Pancreas (tissue), 10 donors: ENCODE results near the gene GATAD1. TPM values are rescaled to one million over a fixed set of nuclear protein-coding genes. Genes with fewer than 3 reads are reported as not detected.

Source experiments
- ATAC-seq, 4 donors: fragments of 200-7000 bp; cut with Tn5 transposase; one replicate each; pipeline versions ENCODE4 v1.8.0 to v1.9.1; 2020; ENCODE audit warnings: mild to moderate bottlenecking in 4 of 4, moderate library complexity in 4 of 4
- DNase-seq, 6 donors: peaks; one replicate each; pipeline ENCODE4 v3.0.0-alpha.2; 2020
- FAIRE-seq: peaks from 2 replicates; lab custom pipeline; 2012; peaks lifted over from hg19 to GRCh38; lab: Jason Lieb, UNC
- H3K27ac ChIP-seq, 4 donors: fragments of 200-600 bp; sonication (generic); 1 replicate in 3 of 4; 2 replicates in 1 of 4; pipeline versions ENCODE4 v1.5.0 to v1.8.0; 2020
- H3K27me3 ChIP-seq, 4 donors: fragments of 200-600 bp; one replicate each; pipeline ENCODE4 v1.8.0; 2021
- H3K36me3 ChIP-seq, 3 donors: fragments of 200-600 bp; sonication (generic) in 1 of 3; one replicate each; pipeline versions ENCODE4 v1.5.0 to v1.8.0; 2020 to 2021
- H3K4me1 ChIP-seq, 3 donors: fragments of 200-600 bp; one replicate each; pipeline ENCODE4 v1.8.0; 2021
- H3K4me3 ChIP-seq, 4 donors: fragments of 200-600 bp; sonication (generic) in 2 of 4; one replicate each; pipeline versions ENCODE4 v1.5.0 to v1.8.0; 2020 to 2021
- H3K9me3 ChIP-seq, 4 donors: fragments of 200-600 bp; one replicate each; pipeline ENCODE4 v1.8.0; 2021
- CTCF ChIP-seq, 4 donors: fragments of 200-600 bp; sonication (generic) in 3 of 4; IDR thresholded peaks; one replicate each; pipeline versions ENCODE4 v1.5.0 to v1.8.0; 2021; ENCODE audit warnings: antibody characterized with exemption in 4 of 4
- WGBS, 2 donors: extraction: QIAGEN DNeasy Blood & Tissue Kit; methylation state at CpG; one replicate each; pipeline ENCODE4 v1.1.7; 2013; 5-methylcytosine and 5-hydroxymethylcytosine counted together
- intact Hi-C, 3 donors: fragments of 100-400 bp; cut with DNase I; formaldehyde crosslinking; loops; one replicate each; pipeline versions ENCODE4 v1.11.1 to v1.14.2; 2022
- polyA plus RNA-seq, 2 donors: library from polyadenylated mRNA; stranded (reverse); fragments of 200-250 nt; gene quantifications; one replicate each; pipeline ENCODE4 v1.2.3, GENCODE V29; 2013
- total RNA-seq, 6 donors: library from RNA; stranded (reverse); fragmentation: NEBNext Ultra II Directional in 4 of 6; extraction: Animal tissue kit (Norgen Biotek cat#: 25700) in 4 of 6; gene quantifications; one replicate each; pipeline versions ENCODE4 v1.2.1 to v1.2.4, GENCODE V29; 2021 to 2023
- donor health status: healthy with polysubstance abuse.
- donor health status: DM: no; HTN: no; CAD: no; lungs with moderate emphysema.
- donor health status: DM: no; HTN: no; CAD: no.
- donor health status: control.
- donor health status: control.
- donor health status: Bipolar disorder and iron deficiency.
- donor health status: DM: yes; HTN: yes; CAD: no.
- donor health status: DM: no; HTN: no; CAD: no.
- donor health status: DM: no; HTN: no; CAD: no.
- donor health status: DM: yes; HTN: yes; CAD: no.

GATAD1 gene
- total and polyA plus RNA-seq, 8 donors: 16.5 to 30.1 (median 20.2) TPM

GRCh38 chr7:92413550-92413949, 33.7 kb upstream of the GATAD1 start:
- no peaks in the 10 kb centered on the region for H3K9me3 ChIP-seq
- ATAC-seq: no peak
- no peaks in the 10 kb centered on the region for H3K4me1 ChIP-seq
- DNase-seq: no peak
- H3K36me3 ChIP-seq: no peaks in the 10 kb centered on the region
- FAIRE-seq: no peak
- H3K27me3 ChIP-seq: no peaks in the 10 kb centered on the region
- TF ChIP-seq CTCF (IDR thresholded peaks at IDR 0.05): no peak
- 52 to 55% methylated on average over 5 of the region's 5 CpGs for WGBS, 2 donors
- intact Hi-C loops: no loop called here
- H3K27ac ChIP-seq: no peak overlapping the region
- no peak overlapping the region for H3K4me3 ChIP-seq

GRCh38 chr7:92415225-92415624, 32.1 kb upstream of the GATAD1 start:
- ATAC-seq: no peak
- 75 to 77% methylated on average over 5 of the region's 5 CpGs for whole genome bisulfite sequencing, 2 donors
- no peaks in the 10 kb centered on the region for H3K4me1 ChIP-seq
- intact Hi-C loops: no loop called here
- TF ChIP-seq CTCF (IDR thresholded peaks at IDR 0.05): no peak
- no peak for FAIRE-seq
- no peak overlapping the region for H3K4me3 ChIP-seq
- H3K9me3 ChIP-seq: no peaks in the 10 kb centered on the region
- no peak for DNase-seq
- no peak overlapping the region for H3K27ac ChIP-seq
- no peaks in the 10 kb centered on the region for H3K27me3 ChIP-seq
- H3K36me3 ChIP-seq: no peaks in the 10 kb centered on the region

- 73 to 80% methylated on average over 5 of the region's 5 CpGs for WGBS, 2 donors
- no peaks in the 10 kb centered on the region for H3K4me1 ChIP-seq
- H3K4me3 ChIP-seq: no peak overlapping the region
- no peaks in the 10 kb centered on the region for H3K9me3 ChIP-seq
- ATAC-seq (no peak), FAIRE-seq (no peak), DNase-seq (no peak)
- intact Hi-C loops: no loop called here
- H3K36me3 ChIP-seq: no peaks in the 10 kb centered on the region
- H3K27me3 ChIP-seq: no peaks in the 10 kb centered on the region
- H3K27ac ChIP-seq: no peak overlapping the region
- no peak for TF ChIP-seq CTCF (IDR thresholded peaks at IDR 0.05)
These were observed 29.4 kb upstream of the GATAD1 start for GRCh38 chr7:92417913-92418312.

GRCh38 chr7:92421676-92422435, 25.4 kb upstream of the GATAD1 start:
- no peak overlapping the region for H3K27ac ChIP-seq
- no peak for TF ChIP-seq CTCF (IDR thresholded peaks at IDR 0.05)
- DNase-seq: no peak
- no peak overlapping the region for H3K4me3 ChIP-seq
- H3K4me1 ChIP-seq: no peaks in the 10 kb centered on the region
- no peaks in the 10 kb centered on the region for H3K27me3 ChIP-seq
- FAIRE-seq: no peak
- no peaks in the 10 kb centered on the region for H3K9me3 ChIP-seq
- intact Hi-C loops: no loop called here
- H3K36me3 ChIP-seq: no peaks in the 10 kb centered on the region
- 46% methylated on average over 5 of the region's 5 CpGs for WGBS, 2 donors
- no peak for ATAC-seq

- Histone ChIP-seq H3K4me1 (no peaks in the 10 kb centered on the region), H3K36me3 (no peaks in the 10 kb centered on the region), H3K4me3 (no peak overlapping the region), H3K27ac (no peak overlapping the region), H3K9me3 (no peaks in the 10 kb centered on the region), H3K27me3 (no peaks in the 10 kb centered on the region)
- FAIRE-seq: no peak
- no peak for ATAC-seq
- WGBS, 2 donors: 92 to 93% methylated on average over 6 of the region's 6 CpGs
- intact Hi-C loops: no loop called here
- no peak for TF ChIP-seq CTCF (IDR thresholded peaks at IDR 0.05)
- DNase-seq: no peak
These were observed 24.4 kb upstream of the GATAD1 start for GRCh38 chr7:92422926-92423325.
